ENCODE results near the gene ROM1. TPM values are rescaled to one million over a fixed set of nuclear protein-coding genes. Genes with fewer than 3 reads are reported as not detected.

The ROM1 gene
- total RNA-seq, 1 experiment from 2014 or later = 2.7 TPM

DNA sequence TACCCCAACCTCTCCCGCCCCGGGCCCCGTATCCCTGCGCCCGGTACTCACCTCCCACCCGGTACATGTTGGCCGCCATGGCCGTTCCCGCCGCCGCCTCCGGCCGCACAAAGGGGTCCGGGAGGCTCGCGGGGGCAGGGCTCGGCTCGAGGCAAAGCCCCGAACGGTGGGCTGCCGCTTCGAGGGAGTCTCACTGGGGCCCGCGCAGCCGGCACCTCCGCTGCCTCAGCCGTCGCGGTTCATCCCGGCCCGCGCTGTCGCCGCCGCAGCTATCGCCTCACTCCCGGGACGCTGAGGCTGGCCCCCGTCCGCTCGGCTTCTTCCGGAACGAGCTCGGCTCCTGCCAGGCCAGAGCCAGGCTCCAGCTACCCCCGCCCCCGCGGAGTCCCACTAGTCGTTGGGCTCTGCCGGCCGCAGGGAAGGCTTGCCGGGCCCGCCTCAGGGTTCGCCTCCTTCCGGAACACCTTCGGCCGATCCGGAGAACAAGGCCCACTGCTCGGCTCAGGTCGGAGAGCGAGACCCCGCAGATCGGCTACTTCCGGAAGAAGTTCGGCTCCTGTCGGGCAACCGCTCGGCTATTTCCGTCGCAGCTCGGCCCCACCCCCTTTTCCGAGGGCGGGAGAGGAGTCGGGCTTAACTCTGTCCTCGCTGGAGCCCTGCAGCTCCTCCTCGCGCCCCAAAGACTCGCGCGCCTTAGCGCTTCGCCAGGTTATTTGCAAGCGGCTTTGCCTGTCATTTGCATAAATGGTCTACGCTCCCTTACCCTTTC is 11.5 kb upstream of the ROM1 start, which contains the start of gene MTA2:
Gene MTA2 (minus strand): TSS at position 494 of the 769 bp plus-strand sequence. CDS start 415 bp downstream, at position 79.
- Histone ChIP-seq H3K27ac (ENCODE audit: low read length) (peak within 1 kb of the TSS; percentile 98), H3K36me3 (ENCODE audit: control insufficient read depth, insufficient read depth, low read length) (peaks cover 20% of the 10 kb centered on the region), H3K4me3 (ENCODE audit: low read depth in 2 of 2, low read length in 2 of 2) (peak within 1 kb of the TSS; percentile 70 to 76), H3K9me3 (ENCODE audit: control insufficient read depth, insufficient read depth, low read depth, low read length) (no peaks in the 10 kb centered on the region), H3K27me3 (ENCODE audit: control insufficient read depth, insufficient read depth, low read length) (no peaks in the 10 kb centered on the region), H3K4me1 (ENCODE audit: control insufficient read depth, insufficient read depth, low read length) (peaks cover 26% of the 10 kb centered on the region)
- in situ Hi-C loops (cut with HindIII; ENCODE audit: low pct_unique_long_range_greater_than_20kb, low sequenced_read_pairs) = no loop called here
- DNase-seq (ENCODE audit: low read depth, low spot score) (peak; percentile 84), ATAC-seq (peak; percentile 94)
- intact Hi-C loops (cut with micrococcal nuclease; ENCODE audit: unreplicated experiment) = no loop called here
- ChIA-PET CTCF (interaction anchor here (1.3 kb wide), 1 partner anchor 10 kb away, joined by 5 read pairs; no protein-coding TSS in a partner anchor), POLR2A (interaction anchor here (0.6 to 1.9 kb wide), 4 partner anchors 10 to 430 kb away, joined by 3 to 11 read pairs (median 5); partner anchors contain the start of gene TUT1)
- BruUV-seq (replicated peaks) = no TSS peak
- TF ChIP-seq POLR2AphosphoS5 (IDR thresholded peaks at IDR 0.05; ENCODE audit: low read depth, low read length) (peak; percentile 89), SIN3A (IDR thresholded peaks at IDR 0.05; ENCODE audit: borderline replicate concordance, insufficient read depth, low read depth, low read length) (peak; percentile 69; the same call in 1 of the 2 replicates), TCF7L2 (IDR thresholded peaks at IDR 0.05; ENCODE audit: low read depth, low read length) (no peak)

DNA sequence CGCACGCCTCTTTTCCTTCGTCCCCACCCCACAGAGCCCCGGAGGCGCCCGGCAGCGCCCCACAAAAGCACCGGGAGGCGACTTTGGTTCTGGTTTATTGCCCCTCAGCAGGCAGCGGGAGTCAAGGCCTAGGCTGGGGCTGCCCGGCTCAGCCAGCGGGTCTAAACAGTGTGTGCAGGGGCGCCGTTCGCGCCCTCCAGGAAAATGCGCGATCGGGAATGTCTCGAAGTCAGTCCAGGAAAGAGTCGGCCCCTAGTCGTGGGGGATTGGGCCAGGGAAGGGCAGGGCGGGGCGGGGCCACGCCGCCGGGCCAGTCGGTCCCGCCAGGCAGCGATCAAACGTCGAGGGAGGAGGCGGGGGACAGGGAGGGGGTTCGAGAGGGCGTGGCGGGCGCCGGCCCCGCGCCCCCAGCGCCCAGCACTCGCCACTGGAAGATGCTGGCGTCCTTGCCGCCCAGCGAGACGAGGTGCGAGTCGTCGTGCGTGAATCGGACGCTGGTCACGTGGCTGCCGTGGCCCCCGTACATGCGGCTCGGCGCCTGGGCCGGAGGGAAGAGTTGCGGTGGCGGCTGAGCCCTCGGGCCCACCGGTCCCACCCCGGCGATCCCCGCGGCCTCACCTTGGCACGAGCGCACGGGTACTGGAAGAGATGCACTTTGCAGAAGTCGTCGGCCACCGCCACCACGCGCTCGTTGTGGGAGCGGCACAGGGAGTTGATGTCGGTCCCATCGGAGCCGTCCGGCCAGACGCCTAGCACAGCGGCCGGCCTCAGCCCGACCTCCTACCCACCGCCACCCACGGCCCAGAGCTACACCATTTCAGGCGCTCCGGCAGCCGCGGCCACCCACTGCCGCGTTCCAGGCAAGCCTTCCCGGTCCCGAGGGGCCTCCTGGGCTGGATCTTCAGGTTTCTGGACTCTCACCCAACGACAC is 10.7 kb upstream of the ROM1 start:
- peaks cover 20% of the 10 kb centered on the region for H3K36me3 ChIP-seq (ENCODE audit: control insufficient read depth, insufficient read depth, low read length)
- H3K4me3 ChIP-seq (ENCODE audit: low read depth in 2 of 2, low read length in 2 of 2) = peak overlapping the region; percentile 70 to 76
- in situ Hi-C loops (cut with HindIII; ENCODE audit: low pct_unique_long_range_greater_than_20kb, low sequenced_read_pairs) = no loop called here
- H3K27ac ChIP-seq (ENCODE audit: low read length) = peak overlapping the region; percentile 79; the same call in 1 of the 2 replicates
- no TSS peak for BruUV-seq (replicated peaks)
- CTCF ChIA-PET = interaction anchor here (1.3 kb wide), 1 partner anchor 9 kb away, joined by 5 read pairs; no protein-coding TSS in a partner anchor
- intact Hi-C loops (cut with micrococcal nuclease; ENCODE audit: unreplicated experiment) = no loop called here
- ATAC-seq (peak; percentile 19), DNase-seq (ENCODE audit: low read depth, low spot score) (no peak)
- POLR2A ChIA-PET = interaction anchor here (0.7 to 1.9 kb wide), 2 partner anchors 11 to 184 kb away, joined by 3 to 7 read pairs; partner anchors contain the start of gene TUT1
- TF ChIP-seq TCF7L2 (IDR thresholded peaks at IDR 0.05; ENCODE audit: low read depth, low read length) = no peak
- TF ChIP-seq, protein P1, sequence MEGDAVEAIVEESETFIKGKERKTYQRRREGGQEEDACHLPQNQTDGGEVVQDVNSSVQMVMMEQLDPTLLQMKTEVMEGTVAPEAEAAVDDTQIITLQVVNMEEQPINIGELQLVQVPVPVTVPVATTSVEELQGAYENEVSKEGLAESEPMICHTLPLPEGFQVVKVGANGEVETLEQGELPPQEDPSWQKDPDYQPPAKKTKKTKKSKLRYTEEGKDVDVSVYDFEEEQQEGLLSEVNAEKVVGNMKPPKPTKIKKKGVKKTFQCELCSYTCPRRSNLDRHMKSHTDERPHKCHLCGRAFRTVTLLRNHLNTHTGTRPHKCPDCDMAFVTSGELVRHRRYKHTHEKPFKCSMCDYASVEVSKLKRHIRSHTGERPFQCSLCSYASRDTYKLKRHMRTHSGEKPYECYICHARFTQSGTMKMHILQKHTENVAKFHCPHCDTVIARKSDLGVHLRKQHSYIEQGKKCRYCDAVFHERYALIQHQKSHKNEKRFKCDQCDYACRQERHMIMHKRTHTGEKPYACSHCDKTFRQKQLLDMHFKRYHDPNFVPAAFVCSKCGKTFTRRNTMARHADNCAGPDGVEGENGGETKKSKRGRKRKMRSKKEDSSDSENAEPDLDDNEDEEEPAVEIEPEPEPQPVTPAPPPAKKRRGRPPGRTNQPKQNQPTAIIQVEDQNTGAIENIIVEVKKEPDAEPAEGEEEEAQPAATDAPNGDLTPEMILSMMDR (IDR thresholded peaks at IDR 0.05) = no peak
- no peak for TF ChIP-seq POLR2AphosphoS5 (IDR thresholded peaks at IDR 0.05; ENCODE audit: low read depth, low read length)
- TF ChIP-seq, protein P2, sequence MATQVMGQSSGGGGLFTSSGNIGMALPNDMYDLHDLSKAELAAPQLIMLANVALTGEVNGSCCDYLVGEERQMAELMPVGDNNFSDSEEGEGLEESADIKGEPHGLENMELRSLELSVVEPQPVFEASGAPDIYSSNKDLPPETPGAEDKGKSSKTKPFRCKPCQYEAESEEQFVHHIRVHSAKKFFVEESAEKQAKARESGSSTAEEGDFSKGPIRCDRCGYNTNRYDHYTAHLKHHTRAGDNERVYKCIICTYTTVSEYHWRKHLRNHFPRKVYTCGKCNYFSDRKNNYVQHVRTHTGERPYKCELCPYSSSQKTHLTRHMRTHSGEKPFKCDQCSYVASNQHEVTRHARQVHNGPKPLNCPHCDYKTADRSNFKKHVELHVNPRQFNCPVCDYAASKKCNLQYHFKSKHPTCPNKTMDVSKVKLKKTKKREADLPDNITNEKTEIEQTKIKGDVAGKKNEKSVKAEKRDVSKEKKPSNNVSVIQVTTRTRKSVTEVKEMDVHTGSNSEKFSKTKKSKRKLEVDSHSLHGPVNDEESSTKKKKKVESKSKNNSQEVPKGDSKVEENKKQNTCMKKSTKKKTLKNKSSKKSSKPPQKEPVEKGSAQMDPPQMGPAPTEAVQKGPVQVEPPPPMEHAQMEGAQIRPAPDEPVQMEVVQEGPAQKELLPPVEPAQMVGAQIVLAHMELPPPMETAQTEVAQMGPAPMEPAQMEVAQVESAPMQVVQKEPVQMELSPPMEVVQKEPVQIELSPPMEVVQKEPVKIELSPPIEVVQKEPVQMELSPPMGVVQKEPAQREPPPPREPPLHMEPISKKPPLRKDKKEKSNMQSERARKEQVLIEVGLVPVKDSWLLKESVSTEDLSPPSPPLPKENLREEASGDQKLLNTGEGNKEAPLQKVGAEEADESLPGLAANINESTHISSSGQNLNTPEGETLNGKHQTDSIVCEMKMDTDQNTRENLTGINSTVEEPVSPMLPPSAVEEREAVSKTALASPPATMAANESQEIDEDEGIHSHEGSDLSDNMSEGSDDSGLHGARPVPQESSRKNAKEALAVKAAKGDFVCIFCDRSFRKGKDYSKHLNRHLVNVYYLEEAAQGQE (IDR thresholded peaks at IDR 0.05; ENCODE audit: insufficient read depth in 1 of 2, low read depth in 2 of 2, low read length in 1 of 2) = no peak
- no peak for TF ChIP-seq SIN3A (IDR thresholded peaks at IDR 0.05; ENCODE audit: borderline replicate concordance, insufficient read depth, low read depth, low read length)
- H3K9me3 ChIP-seq (ENCODE audit: control insufficient read depth, insufficient read depth, low read depth, low read length) = no peaks in the 10 kb centered on the region
- H3K27me3 ChIP-seq (ENCODE audit: control insufficient read depth, insufficient read depth, low read length) = no peaks in the 10 kb centered on the region
- peaks cover 26% of the 10 kb centered on the region for H3K4me1 ChIP-seq (ENCODE audit: control insufficient read depth, insufficient read depth, low read length)

Data from Panc1 (cell line).